GM19025 (cell line): ENCODE data around the gene PDZD4.

Source experiments
- ATAC-seq: cut with Tn5 transposase; IDR thresholded peaks from one replicate; pipeline ENCODE4 v1.9.1; 2021; ENCODE audit warnings: mild to moderate bottlenecking, low read depth, moderate library complexity; ENCODE audit not compliant: unreplicated experiment

PDZD4 gene

GRCh38 chrX:153763989-153764755 is 66.2 kb downstream of the PDZD4 start, which contains the start of gene PLXNB3:
TSS of gene PLXNB3 (plus strand) at chrX:153764249. CDS start at chrX:153765536, 1,287 bp downstream.
- ATAC-seq, result no peak

GRCh38 chrX:153763298-153763932 is 66.9 kb downstream of the PDZD4 start:
- ATAC-seq, result no peak

GRCh38 chrX:153762626-153763173 is 67.6 kb downstream of the PDZD4 start:
- ATAC-seq, result no peak

GRCh38 chrX:153761863-153762262 is 68.5 kb downstream of the PDZD4 start:
- no peak for ATAC-seq

- ATAC-seq, result no peak
Measured at GRCh38 chrX:153755136-153755535, 75.2 kb downstream of the PDZD4 start.
